ENCODE data around the gene PACRG. TPM values are rescaled to one million over a fixed set of nuclear protein-coding genes. Genes with fewer than 3 reads are reported as not detected.

The PACRG gene
- total and polyA plus RNA-seq, 2 of the 8 experiments (the other 6 are each of a cell fraction or from before 2014, with no cell fraction given), result 0.44 to 0.54 TPM

GRCh38 chr6:163356324-163356723 is 628.5 kb downstream of the PACRG start:
- H4K8ac ChIP-seq (ENCODE audit: extremely low read depth, insufficient read depth, low read length), result no peak overlapping the region; the same call in 1 of the 2 replicates
- H4K20me1 ChIP-seq (replicated peaks in 1 of 2; ENCODE audit: control insufficient read depth in 1 of 2, insufficient read depth in 2 of 2, low read length in 2 of 2), result peaks cover 0 to 2% of the 10 kb centered on the region in 2 experiments
- H3K23ac ChIP-seq (ENCODE audit: insufficient read length), result no peak overlapping the region
- H2BK12ac ChIP-seq (ENCODE audit: low read depth, low read length), result peak overlapping the region; percentile 41; the same call in 1 of the 2 replicates
- H3K36me3 ChIP-seq (ENCODE audit: control insufficient read depth in 2 of 4, insufficient read depth in 4 of 4, low read length in 3 of 4), result no peaks in the 10 kb centered on the region
- H3K27me3 ChIP-seq (replicated peaks in 1 of 4; ENCODE audit: control insufficient read depth in 3 of 4, extremely low read depth in 1 of 4, insufficient read depth in 3 of 4, low read length in 3 of 4), result no peaks in the 10 kb centered on the region
- H3K4ac ChIP-seq (replicated peaks; ENCODE audit: insufficient read length, low read depth, low read length), result no peak overlapping the region
- no peak overlapping the region for H3K14ac ChIP-seq (ENCODE audit: insufficient read length)
- H3K4me1 ChIP-seq (replicated peaks in 1 of 4; ENCODE audit: control insufficient read depth in 3 of 4, insufficient read depth in 4 of 4, low read length in 3 of 4), result peaks cover 0 to 7% (median 2%) of the 10 kb centered on the region in 4 experiments; a peak in 3 of 7 replicates
- peak overlapping the region; percentile 65 for H3K56ac ChIP-seq (replicated peaks; ENCODE audit: insufficient read length, low read depth, low read length)
- no peak overlapping the region for H4K5ac ChIP-seq (ENCODE audit: insufficient read length, low read depth, low read length)
- no peak overlapping the region for H3K27ac ChIP-seq (ENCODE audit: low read depth, low read length)
- WGBS, 2 experiments (ENCODE audit: extremely low coverage in 1 of 2, insufficient coverage in 1 of 2, insufficient read length in 1 of 2, insufficient replicate concordance in 2 of 2, low coverage in 1 of 2, low lambda C conversion rate in 2 of 2, missing lambda C conversion rate in 1 of 2), result 61% methylated on average over 13 of the region's 13 CpGs; no CpG with 5 or more reads in 1 of the 2 experiments
- H3K4me2 ChIP-seq (ENCODE audit: insufficient read depth in 1 of 2, low read depth in 2 of 2, low read length in 2 of 2), result no peak overlapping the region; a peak in 2 of 4 replicates
- no peaks in the 10 kb centered on the region for H3K79me2 ChIP-seq (ENCODE audit: control insufficient read depth in 1 of 2, insufficient read depth in 2 of 2, low read length in 2 of 2)
- H3K18ac ChIP-seq (ENCODE audit: extremely low read depth, low read length), result 0 out of 2 replicates have a peak overlapping the region, but pooled peaks have one; percentile 65
- no peaks in the 10 kb centered on the region for H3K79me1 ChIP-seq (ENCODE audit: low read depth, low read length)
- H4K91ac ChIP-seq (replicated peaks; ENCODE audit: insufficient read length, low read length), result peak overlapping the region; percentile 25
- DNase-seq (ENCODE audit: low read depth in 1 of 2, low spot score in 2 of 2) (no peak), FAIRE-seq (no peak)
- no peak overlapping the region; a peak in 1 of 7 replicates for H3K9ac ChIP-seq (replicated peaks in 1 of 4; ENCODE audit: extremely low read depth in 1 of 4, low read depth in 3 of 4, low read length in 3 of 4)
- no peak overlapping the region for H2BK20ac ChIP-seq (ENCODE audit: low read length)
- peaks cover 4% of the 10 kb centered on the region; the same call in 1 of the 2 replicates for H3K23me2 ChIP-seq (ENCODE audit: low read depth, low read length)
- no peak overlapping the region for H2BK120ac ChIP-seq (replicated peaks; ENCODE audit: low read depth, low read length)
- H3K9me3 ChIP-seq (ENCODE audit: insufficient read depth in 2 of 2, low read depth in 1 of 2, low read length in 1 of 2), result no peaks in the 10 kb centered on the region
- TF ChIP-seq EZH2 (IDR thresholded peaks at IDR 0.05; ENCODE audit: low read depth, low read length, severe bottlenecking), result no peak
- TF ChIP-seq JUN (IDR thresholded peaks at IDR 0.05; ENCODE audit: low read depth, low read length), result no peak
- TF ChIP-seq POLR2A (IDR thresholded peaks at IDR 0.05; ENCODE audit: control extremely low read depth in 1 of 2, low read depth in 2 of 2, low read length in 2 of 2), result no peak
- no peak for TF ChIP-seq CBX5 (IDR thresholded peaks at IDR 0.05; ENCODE audit: low read depth, low read length)
- no peak for TF ChIP-seq ZNF274 (IDR thresholded peaks at IDR 0.05; ENCODE audit: borderline replicate concordance, extremely low read depth, low read length)
- no peak for TF ChIP-seq NRF1 (IDR thresholded peaks at IDR 0.05; ENCODE audit: low read depth, low read length)
- no peak for TF ChIP-seq TAF7 (optimal IDR thresholded peaks at IDR 0.05; ENCODE audit: borderline replicate concordance, low read depth, low read length)
- no peak for TF ChIP-seq TBP (IDR thresholded peaks at IDR 0.05; ENCODE audit: low read depth, low read length)
- peak overlapping the region; percentile 59; the same call in 1 of the 2 replicates for H2AK5ac ChIP-seq (ENCODE audit: low read depth, low read length)
- no peak overlapping the region for H3K4me3 ChIP-seq (ENCODE audit: extremely low read depth in 1 of 4, insufficient read depth in 2 of 4, low read depth in 3 of 4, low read length in 4 of 4)
- CTCF ChIA-PET (ENCODE audit: partially characterized antibody), result interaction anchor here (1.6 kb wide), 1 partner anchor 16 kb away, joined by 6 read pairs; no protein-coding TSS in a partner anchor
- H2AFZ ChIP-seq (ENCODE audit: low read length), result peak overlapping the region; percentile 68; the same call in 1 of the 2 replicates
- H2BK5ac ChIP-seq (ENCODE audit: low read depth, low read length), result no peak overlapping the region
- no peak overlapping the region for H2BK15ac ChIP-seq (ENCODE audit: low read length)
- POLR2A ChIA-PET (ENCODE audit: partially characterized antibody), result no interaction called here
